PC-3 (cell line): ENCODE results near the gene SMIM10L1. TPM values are rescaled to one million over a fixed set of nuclear protein-coding genes. Genes with fewer than 3 reads are reported as not detected.
A peak's percentile ranks its signal among the peaks of the same experiment; 100 is the strongest.

Source experiments
- ATAC-seq: fragments of 200-7000 bp; cut with Tn5 transposase; 2 replicates; pipeline ENCODE4 v1.9.1; 2020; ENCODE audit warnings: mild to moderate bottlenecking, moderate library complexity
- Bru-seq: library from RNA; stranded (reverse); fragments of 400-500 nt; gene quantifications from one replicate; lab custom pipeline; 2021; lab: Mats Ljungman, UMichigan
- BruChase-seq, 2 experiments: library from RNA; stranded (reverse); fragments of 400-500 nt; gene quantifications; one replicate each; lab custom pipeline; 2021; lab: Mats Ljungman, UMichigan
- BruUV-seq: library from RNA; stranded (reverse); fragments of 400-500 nt; replicated peaks from 2 replicates; lab custom pipeline; 2021; lab: Mats Ljungman, UMichigan
- CTCF ChIA-PET: fragments of 300-600 bp; sonication (Branson Sonifier 250); formaldehyde crosslinking; loops from one replicate; lab custom pipeline; 2022; ENCODE audit warnings: antibody characterized with exemption; lab: Charles Lee
- POLR2A ChIA-PET: fragments of 300-600 bp; sonication (Branson Sonifier 250); formaldehyde crosslinking; loops from one replicate; lab custom pipeline; 2022; ENCODE audit warnings: antibody characterized with exemption; ENCODE audit not compliant: unreplicated experiment; lab: Charles Lee
- DNase-seq: peaks from one replicate; pipeline ENCODE4 v3.0.0-alpha.2; 2015
- H2AFZ ChIP-seq: fragments of 300-600 bp; sonication (generic); 2 replicates; pipeline ENCODE4 v1.6.0; 2016; ENCODE audit warnings: antibody characterized with exemption, low read length
- H3F3A ChIP-seq: fragments of 300-600 bp; sonication (generic); one replicate; pipeline ENCODE4 v1.6.0; 2017; ENCODE audit warnings: antibody characterized with exemption, low read length, control low read depth, mild to moderate bottlenecking; ENCODE audit not compliant: unreplicated experiment
- H3K27ac ChIP-seq: fragments of 300-600 bp; sonication (generic); 2 replicates; pipeline ENCODE4 v1.5.1; 2016; ENCODE audit warnings: mild to moderate bottlenecking, low read length
- H3K27me3 ChIP-seq: fragments of 300-600 bp; sonication (generic); 2 replicates; pipeline ENCODE4 v1.6.1; 2016; ENCODE audit warnings: low read length, mixed read lengths
- H3K36me3 ChIP-seq: fragments of 300-600 bp; sonication (generic); 2 replicates; pipeline ENCODE4 v1.6.1; 2016; ENCODE audit warnings: low read depth, mixed run types, low read length, mixed read lengths
- H3K4me1 ChIP-seq: fragments of 300-600 bp; sonication (generic); 2 replicates; pipeline ENCODE4 v1.5.1; 2016; ENCODE audit warnings: low read length; ENCODE audit not compliant: insufficient read depth
- H3K4me2 ChIP-seq: fragments of 300-600 bp; sonication (generic); 2 replicates; pipeline ENCODE4 v1.6.0; 2016; ENCODE audit warnings: low read length
- H3K4me3 ChIP-seq: fragments of 300-600 bp; sonication (generic); 2 replicates; pipeline ENCODE4 v1.5.1; 2016; ENCODE audit warnings: mild to moderate bottlenecking, low read length, mixed read lengths
- H3K79me2 ChIP-seq: fragments of 300-600 bp; sonication (generic); 2 replicates; pipeline ENCODE4 v1.6.1; 2017; ENCODE audit warnings: low read length, mixed read lengths
- H3K9ac ChIP-seq: fragments of 300-600 bp; sonication (generic); 2 replicates; pipeline ENCODE4 v1.6.0; 2016; ENCODE audit warnings: mild to moderate bottlenecking, low read length
- H3K9me2 ChIP-seq: fragments of 300-600 bp; sonication (generic); replicated peaks from 2 replicates; pipeline ENCODE4 v1.6.1; 2016; ENCODE audit warnings: mixed run types, low read length, mixed read lengths
- H3K9me3 ChIP-seq: fragments of 300-600 bp; sonication (generic); 2 replicates; pipeline ENCODE4 v1.6.1; 2016; ENCODE audit warnings: low read length, mixed read lengths
- H4K20me1 ChIP-seq: fragments of 300-600 bp; sonication (generic); 2 replicates; pipeline ENCODE4 v1.6.1; 2016; ENCODE audit warnings: low read length, mixed read lengths
- CTCF ChIP-seq: fragments of 300-600 bp; sonication (generic); conservative IDR thresholded peaks from 2 replicates; pipeline ENCODE4 v1.5.1; 2017; ENCODE audit warnings: antibody characterized with exemption, low read depth, mild to moderate bottlenecking, low read length
- EZH2 ChIP-seq: fragments of 300-600 bp; sonication (generic); IDR thresholded peaks from one replicate; pipeline ENCODE4 v1.6.1; 2017; ENCODE audit warnings: antibody characterized with exemption, mild to moderate bottlenecking, low read length; ENCODE audit not compliant: unreplicated experiment
- EZH2phosphoT487 ChIP-seq: fragments of 300-600 bp; sonication (generic); IDR thresholded peaks from 2 replicates; pipeline ENCODE4 v1.6.1; 2018; ENCODE audit warnings: mild to moderate bottlenecking, antibody characterized with exemption, low read length, borderline replicate concordance
- intact Hi-C: fragments of 100-400 bp; cut with micrococcal nuclease; formaldehyde crosslinking; loops from 2 replicates; pipeline ENCODE4 v1.9.0; 2023
- long read RNA-seq: library from polyadenylated mRNA; unstranded; transcript quantifications from one replicate; pipeline ENCODE4 v2.0.0, GENCODE V29; 2021; ENCODE audit not compliant: unreplicated experiment
- total RNA-seq: library from RNA; depleted of rRNA; stranded (reverse); fragments of >200 nt; gene quantifications from 2 replicates; pipeline ENCODE4 v1.2.3, GENCODE V29; 2014; rRNA removed

SMIM10L1 gene
- total RNA-seq (9.4 and 9.7 TPM in 2 replicates), Bru-seq, nascent RNA (percentile 79 among the genes with signal in this experiment), BruChase-seq, experiment 1, labeled RNA remaining after a 6-hour chase (percentile 90 among the genes with signal in this experiment), BruChase-seq, experiment 2, labeled RNA remaining after a 2-hour chase (percentile 84 among the genes with signal in this experiment)
- long read RNA-seq, full-length matches to known transcripts = 65 of 65 reads
- long read RNA-seq, partial matches to known transcripts = 0 of 65 reads
- long read RNA-seq, other reads (novel, unspliced or antisense) = 0 of 65 reads

GRCh38 chr12:11171145-11171968 lies at the start of gene SMIM10L1:
SMIM10L1 (plus strand) TSS chr12:11171194; CDS start chr12:11171357, 163 bp downstream.
- no TSS peak for BruUV-seq
- peak; percentile 99 for ATAC-seq

DNA sequence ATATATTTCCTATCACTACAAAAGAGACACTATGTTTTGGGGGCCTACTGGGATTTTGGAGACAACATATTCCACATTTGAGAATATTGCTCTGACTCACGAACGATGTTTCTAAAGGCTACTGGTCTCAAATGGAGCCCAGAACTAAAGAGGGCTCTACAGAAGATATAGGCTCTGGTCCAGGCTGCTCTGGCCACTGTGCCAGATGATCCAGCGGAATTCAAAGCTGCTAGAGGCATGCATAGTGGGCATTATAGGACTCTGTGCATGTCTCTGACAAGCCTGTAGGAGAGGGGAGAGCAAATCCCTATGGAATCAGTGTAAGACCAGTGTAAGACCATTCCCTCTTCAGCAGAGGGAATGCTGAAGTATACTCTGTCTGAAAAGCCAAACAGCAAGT lies 40.6 kb upstream of the SMIM10L1 start:
- no peak overlapping the region for H3K27ac ChIP-seq
- intact Hi-C loops = no loop called here

More at GRCh38 chr12:11171145-11171968, at the start of gene SMIM10L1:
- H3K36me3 ChIP-seq = peaks cover 9% of the 10 kb centered on the region
- H3K9ac ChIP-seq = peak within 1 kb of the TSS; percentile 82
- H4K20me1 ChIP-seq = peaks cover 9% of the 10 kb centered on the region; the same call in 1 of the 2 replicates
- no peaks in the 10 kb centered on the region for H3K9me3 ChIP-seq
- no peaks in the 10 kb centered on the region for H3F3A ChIP-seq
- H3K4me2 ChIP-seq = peak within 1 kb of the TSS; percentile 84
- H3K27ac ChIP-seq = peak within 1 kb of the TSS; percentile 82
- H3K4me1 ChIP-seq = peaks cover 22% of the 10 kb centered on the region
- intact Hi-C loops = no loop called here
- peak within 1 kb of the TSS; percentile 76 for H3K4me3 ChIP-seq
- no peaks in the 10 kb centered on the region for H3K9me2 ChIP-seq
- peak within 1 kb of the TSS; percentile 51 for H2AFZ ChIP-seq
- ChIA-PET POLR2A (interaction anchor here (0.8 to 1.0 kb wide), 2 partner anchors 12 to 322 kb away, joined by 3 to 7 read pairs; partner anchors contain the start of gene PRR4), CTCF (interaction anchor here (0.6 to 0.7 kb wide), 2 partner anchors 28 to 312 kb away, joined by 3 to 6 read pairs; no protein-coding TSS in a partner anchor)
- peak; percentile 88 for DNase-seq
- no peaks in the 10 kb centered on the region for H3K27me3 ChIP-seq
- TF ChIP-seq EZH2 = no peak
- TF ChIP-seq CTCF = no peak
- TF ChIP-seq EZH2phosphoT487 = no peak
- peaks cover 83% of the 10 kb centered on the region for H3K79me2 ChIP-seq

More for the DNA sequence above, 40.6 kb upstream of the SMIM10L1 start:
- H3K9me2 ChIP-seq = no peaks in the 10 kb centered on the region
- H3K4me1 ChIP-seq = no peaks in the 10 kb centered on the region
- no peak for DNase-seq
- ChIA-PET CTCF (no interaction called here), POLR2A (no interaction called here)
- H3F3A ChIP-seq = no peaks in the 10 kb centered on the region
- TF ChIP-seq EZH2 (no peak), EZH2phosphoT487 (no peak), CTCF (no peak)
- ATAC-seq = no peak
- no peaks in the 10 kb centered on the region for H3K9me3 ChIP-seq
- H2AFZ ChIP-seq = no peak overlapping the region
- H3K9ac ChIP-seq = no peak overlapping the region
- no peak overlapping the region for H3K4me2 ChIP-seq
- no peak overlapping the region for H3K4me3 ChIP-seq
- H3K79me2 ChIP-seq = peaks cover 3% of the 10 kb centered on the region; the same call in 1 of the 2 replicates
- H3K27me3 ChIP-seq = no peaks in the 10 kb centered on the region
- no peaks in the 10 kb centered on the region for H4K20me1 ChIP-seq
- BruUV-seq = no TSS peak
- no peaks in the 10 kb centered on the region for H3K36me3 ChIP-seq
